ENCODE measurements around the gene DPM2.

The DPM2 gene

DNA sequence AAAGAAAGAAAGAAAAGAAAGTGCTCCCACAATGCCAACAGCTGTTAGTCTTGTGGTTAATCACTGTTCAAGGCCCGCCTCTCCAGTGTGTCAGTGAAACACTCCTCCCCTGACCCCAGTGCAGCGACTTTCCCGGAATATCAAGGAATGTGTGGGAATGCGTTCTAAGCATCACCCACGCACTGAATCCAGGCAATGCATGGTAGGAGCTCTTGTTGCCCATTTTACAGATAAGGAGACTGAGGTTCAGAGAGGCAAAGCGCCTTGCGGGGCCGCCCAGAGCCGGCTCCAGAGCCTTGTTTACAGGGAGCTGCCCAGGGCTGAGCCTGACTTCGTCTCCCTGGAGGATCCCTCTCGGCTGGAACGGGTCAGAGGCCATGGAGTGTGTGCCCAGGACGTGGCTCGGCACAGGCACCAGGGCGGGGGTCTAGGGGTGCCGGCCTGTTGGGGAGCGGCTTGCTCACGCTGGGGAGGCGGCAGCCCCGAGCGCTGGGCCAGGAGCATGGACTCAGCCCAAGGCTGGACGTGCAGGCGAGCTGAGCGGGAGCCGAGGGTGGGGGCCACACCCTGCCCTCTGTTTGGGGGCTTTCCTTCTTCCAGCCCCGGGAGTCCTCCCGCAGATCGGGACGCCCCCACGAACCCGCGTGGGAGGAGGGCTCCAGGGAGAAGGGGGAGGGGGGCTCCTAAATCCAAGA is 39.1 kb downstream of the DPM2 start:
- DNase-seq = peak in 5 of 14 donors; percentile 32 to 64 (median 52)

GRCh38 chr9:127897193-127897692 is 40.4 kb downstream of the DPM2 start:
- DNase-seq = peak in 12 of 14 donors; percentile 32 to 92 (median 75)

DNA sequence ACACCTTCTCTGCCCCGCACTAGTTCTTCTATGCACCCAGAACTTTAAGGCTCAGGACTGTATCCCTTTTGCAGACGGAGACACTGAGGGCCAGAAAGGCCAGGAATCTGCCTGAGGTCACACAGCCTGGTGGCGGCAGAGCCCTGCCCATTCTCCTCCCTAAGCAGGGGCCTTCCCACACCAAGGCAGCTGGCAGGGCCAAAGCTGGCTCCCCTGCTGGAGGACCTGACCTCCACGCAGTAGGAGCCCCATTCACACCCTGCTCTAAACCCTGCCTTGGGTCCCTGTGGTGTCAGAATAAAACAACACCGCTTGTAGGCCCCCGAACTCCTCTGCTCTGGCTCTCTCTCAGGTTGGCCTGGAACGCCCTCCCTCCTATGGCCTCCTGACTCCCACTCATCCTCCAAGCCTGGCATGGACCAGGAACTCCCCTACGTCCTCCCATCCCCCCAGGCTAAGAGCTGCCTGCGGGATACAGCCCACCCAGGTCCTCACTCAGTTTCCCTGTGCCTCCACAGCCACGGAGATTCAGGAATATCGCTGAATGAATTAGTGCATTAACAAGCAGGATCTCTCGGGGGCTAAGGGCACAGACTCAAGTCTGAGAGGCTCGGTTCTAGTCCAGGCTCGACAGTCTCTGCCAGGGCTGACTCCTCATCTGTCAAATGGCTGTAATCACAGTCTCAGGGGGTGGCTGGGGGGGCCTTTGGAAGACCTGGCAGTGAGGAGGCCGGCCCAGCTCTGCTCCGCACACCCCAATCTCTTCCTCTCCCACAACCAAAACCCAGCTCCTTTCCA is 41.1 kb downstream of the DPM2 start:
- DNase-seq = no peak

GRCh38 chr9:127895811-127896210 is 41.8 kb downstream of the DPM2 start:
- no peak for DNase-seq

- no peak for DNase-seq
These were observed 44.3 kb downstream of the DPM2 start for GRCh38 chr9:127893392-127893791.

DNA sequence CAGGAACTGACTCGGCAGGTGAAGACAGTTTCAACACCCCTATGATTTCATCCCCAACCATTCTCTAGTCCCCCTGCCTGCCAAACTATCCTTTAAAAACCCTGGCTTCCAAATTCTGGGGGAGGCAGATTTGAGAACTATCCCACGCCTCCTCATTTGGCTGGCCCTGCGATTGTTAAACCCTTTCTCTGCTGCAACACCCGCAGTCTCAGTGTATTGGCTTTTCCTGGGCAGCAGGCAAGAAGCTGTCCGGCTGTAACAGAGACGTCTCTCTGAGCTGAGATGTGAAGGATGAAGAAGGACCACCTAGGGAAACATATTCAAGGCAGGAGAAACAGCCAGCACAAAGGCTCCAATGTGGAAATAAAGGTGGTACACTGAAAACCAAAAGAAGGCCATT is 44.8 kb downstream of the DPM2 start:
- no peak for DNase-seq

DNA sequence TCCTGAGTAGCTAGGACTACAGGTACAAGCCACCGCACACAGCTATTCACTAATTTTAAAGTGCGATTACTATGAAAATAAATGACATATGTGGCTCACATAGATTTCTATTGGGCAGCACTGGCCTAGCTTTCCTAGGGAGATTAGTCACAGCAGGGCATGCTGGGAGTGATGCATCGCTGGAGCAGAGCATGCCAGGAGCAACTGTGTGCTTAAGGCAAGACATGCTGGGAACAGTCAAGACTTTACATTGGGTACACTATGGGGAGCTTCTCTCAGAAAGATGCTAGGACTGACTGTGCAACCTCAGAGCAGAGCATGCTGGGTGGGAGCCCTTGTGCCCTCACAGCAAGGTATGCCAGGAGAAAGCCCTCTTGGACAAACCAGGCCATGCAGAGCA is 47.6 kb downstream of the DPM2 start:
- no peak for DNase-seq

- no peak for DNase-seq
These were observed 49.9 kb downstream of the DPM2 start for GRCh38 chr9:127887792-127888191.

DNA sequence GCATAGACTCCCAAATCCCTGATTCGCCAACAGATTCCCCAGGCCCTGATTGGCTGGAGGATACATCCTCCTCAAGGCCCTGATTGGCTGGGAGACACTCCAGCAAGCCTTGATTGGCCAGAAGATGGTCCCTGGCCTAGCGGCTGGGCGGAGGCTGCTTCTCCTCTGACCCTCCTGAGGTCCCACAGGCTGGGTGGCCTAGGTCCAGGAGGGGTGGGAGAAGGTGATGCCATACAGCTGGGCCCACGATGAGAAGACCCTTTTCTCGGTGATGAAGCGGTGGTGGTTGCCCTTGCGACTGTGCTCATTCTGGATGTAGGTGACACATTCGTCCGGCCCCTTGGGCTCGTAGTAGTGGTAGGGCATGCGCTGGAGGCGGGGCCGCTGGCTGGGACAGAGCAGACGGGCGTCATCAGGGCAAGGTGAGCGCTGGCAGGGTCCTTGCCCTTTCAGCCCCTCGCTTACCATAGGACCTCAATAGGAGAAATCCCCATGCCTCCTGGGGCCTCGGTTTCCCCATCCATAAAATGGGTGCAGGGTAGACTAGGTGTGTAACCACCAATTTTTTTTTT is 51.2 kb downstream of the DPM2 start:
- DNase-seq = no peak

DNA sequence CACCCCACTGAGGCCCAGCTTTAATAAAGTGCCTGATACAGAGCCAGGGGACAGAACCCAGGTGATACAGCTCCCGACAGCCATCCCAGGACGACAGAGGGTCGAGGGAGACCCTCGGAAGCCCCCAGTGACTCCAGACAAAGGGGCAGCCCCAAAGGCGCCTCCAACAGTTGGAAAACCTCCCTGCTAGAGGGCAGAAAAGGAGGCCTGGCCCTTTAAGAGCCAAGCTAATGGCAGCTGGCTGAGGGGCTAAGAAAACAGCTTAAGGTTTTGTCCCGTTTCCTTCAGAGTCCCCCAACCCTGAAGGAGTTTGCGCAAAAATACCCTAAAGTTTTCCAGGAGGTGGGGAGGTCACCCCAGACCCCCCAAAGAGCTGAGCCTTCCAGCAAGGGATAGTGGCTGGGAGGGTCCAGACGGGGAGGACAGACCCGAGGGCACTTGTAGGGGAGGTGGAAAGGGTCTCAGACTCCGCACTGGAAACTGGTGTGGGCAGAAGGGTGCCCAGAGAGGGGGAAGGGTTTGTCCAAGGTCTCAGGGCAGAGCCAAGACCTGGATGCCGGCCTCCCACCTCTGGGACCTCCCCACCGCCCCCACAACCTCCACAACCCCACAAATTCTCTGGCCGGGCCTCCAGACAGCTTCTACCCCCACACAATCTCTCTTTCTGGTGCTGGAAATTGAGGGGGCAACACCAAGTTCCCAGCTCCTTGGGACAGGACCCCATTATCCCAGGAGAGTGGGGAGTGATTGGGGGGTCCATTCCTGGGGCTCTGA is 52.0 kb downstream of the DPM2 start:
- DNase-seq = no peak
